NCI-H2081 treated with DMSO at 0.1 percent for 48 hours (cell line): Measurements from ENCODE around the gene KRTAP5-1.
"Not testable (repeated sequence)": the region's sequence is repeated elsewhere in the genome, so short reads cannot be mapped to it uniquely, and the experiment has no call there.

Experiments used
- DNase-seq: peaks from one replicate; lab custom pipeline; 2025; lab: John Stamatoyannopoulos, UW

Gene KRTAP5-1, protein sequence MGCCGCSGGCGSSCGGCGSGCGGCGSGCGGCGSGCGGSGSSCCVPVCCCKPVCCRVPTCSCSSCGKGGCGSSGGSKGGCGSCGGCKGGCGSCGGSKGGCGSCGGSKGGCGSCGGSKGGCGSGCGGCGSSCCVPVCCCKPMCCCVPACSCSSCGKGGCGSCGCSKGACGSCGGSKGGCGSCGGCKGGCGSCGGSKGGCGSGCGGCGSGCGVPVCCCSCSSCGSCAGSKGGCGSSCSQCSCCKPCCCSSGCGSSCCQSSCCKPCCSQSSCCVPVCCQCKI

DNA sequence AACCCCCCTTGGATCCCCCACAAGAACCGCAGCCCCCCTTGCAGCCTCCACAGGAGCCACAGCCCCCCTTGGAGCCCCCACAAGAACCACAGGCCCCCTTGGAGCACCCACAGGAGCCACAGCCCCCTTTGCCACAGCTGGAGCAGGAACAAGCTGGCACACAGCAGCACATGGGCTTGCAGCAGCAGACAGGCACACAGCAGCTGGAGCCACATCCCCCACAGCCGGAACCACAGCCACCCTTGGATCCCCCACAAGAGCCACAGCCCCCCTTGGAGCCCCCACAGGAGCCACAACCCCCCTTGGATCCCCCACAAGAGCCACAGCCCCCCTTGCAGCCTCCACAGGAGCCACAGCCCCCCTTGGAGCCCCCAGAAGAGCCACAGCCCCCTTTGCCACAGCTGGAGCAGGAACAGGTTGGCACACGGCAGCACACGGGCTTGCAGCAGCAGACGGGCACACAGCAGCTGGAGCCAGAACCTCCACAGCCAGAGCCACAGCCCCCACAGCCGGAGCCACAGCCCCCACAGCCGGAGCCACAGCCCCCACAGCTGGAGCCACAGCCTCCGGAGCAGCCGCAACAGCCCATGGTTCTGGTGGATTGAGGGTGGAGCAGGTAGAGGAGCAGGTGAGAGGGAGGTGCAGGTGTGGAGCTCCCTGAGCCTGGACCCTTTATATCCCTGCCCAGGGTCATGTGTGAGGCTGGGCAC, at the start of gene KRTAP5-1:
Gene KRTAP5-1 (minus strand): TSS at position 623 of the 710 bp plus-strand sequence. CDS start 34 bp downstream, at position 589.
- DNase-seq: not testable (repeated sequence)

DNA sequence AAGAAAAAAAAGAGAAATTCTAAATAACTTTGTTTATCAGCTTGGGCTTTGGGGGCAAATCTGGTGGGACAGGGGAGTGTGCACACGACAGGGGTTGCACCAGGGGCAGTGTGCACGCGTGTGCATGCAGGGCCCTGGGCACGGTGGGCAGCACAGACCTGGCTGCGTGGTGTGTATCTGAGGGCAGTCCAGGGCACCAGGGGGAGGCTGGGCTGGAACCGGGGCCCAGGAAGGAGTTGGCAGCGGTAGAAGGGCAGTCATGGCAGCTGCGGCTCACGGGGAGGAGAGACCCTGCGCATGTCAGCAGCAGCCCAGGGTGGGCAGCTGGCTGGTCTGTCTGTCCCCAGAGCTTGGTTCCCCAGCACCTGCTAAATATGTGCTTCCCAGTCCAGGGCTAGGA, 48.8 kb upstream of the KRTAP5-1 start:
- DNase-seq: no peak

DNA sequence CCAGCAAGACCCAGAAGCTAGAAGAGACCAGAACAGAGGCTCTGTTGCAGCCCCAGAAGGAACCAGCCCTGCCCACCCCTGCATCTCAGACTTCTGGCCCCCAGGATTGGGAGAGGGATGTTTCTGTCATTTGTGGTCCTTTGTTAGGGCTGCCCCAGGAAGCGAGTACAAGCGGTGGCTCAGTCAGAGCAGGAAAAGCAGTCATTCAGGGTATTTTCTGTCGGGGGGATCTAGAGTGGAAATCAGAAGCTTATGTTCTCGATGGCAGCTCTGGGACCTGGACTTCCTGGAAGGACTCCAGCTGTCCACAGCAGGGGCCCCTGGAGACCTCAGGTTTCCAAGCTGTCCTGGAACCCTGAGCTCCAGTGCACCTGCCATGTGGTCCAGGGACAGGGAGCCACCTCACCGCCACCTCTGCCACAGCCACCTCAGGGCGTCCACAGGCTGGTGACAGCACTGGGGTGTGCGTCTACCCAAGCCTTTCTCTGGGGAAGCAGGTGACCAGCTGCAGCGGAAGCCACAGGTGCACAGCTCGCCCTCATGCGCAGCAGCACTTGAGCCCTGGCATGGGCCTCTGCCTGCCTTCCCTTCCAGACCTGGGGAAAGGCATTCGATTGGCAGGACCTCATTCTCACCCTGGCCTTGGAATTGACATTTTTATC, 47.1 kb upstream of the KRTAP5-1 start:
- no peak for DNase-seq

DNA sequence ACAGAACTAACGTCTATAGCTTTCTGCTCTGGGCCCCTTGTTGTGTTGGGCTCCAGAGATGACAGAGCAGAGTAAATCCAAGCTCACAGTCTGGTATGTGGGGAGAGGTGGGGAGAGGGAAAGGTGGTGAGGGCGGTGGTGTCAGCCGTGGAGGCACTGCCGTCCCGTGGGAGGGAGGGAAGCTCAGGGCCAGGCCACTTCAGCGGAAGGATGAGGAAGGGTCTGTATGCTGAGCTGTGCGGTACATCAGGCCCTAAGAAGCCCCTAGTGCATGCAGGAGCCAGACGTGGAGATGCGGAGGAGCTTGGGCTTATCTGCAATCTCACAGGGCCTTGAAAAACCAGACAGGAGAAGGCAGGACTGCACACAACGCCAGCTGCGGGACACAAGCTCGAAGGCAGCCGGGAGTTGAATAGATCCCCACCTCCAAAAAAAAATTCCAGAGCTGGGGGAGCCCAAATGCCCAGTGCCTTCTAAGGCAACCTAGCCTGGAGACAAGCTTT, 46.0 kb upstream of the KRTAP5-1 start:
- no peak for DNase-seq

DNA sequence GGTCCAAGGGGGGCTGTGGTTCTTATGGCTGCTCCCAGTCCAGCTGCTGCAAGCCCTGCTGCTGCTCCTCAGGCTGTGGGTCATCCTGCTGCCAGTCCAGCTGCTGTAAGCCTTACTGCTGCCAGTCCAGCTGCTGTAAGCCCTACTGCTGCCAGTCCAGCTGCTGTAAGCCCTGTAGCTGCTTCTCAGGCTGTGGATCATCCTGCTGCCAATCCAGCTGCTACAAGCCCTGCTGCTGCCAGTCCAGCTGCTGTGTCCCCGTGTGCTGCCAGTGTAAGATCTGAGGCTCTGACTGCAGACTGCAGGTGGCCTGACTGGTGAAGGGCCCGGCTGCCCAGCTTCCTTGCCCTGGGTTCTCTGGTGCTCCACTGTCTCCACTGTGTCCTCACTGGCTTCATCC, 45.2 kb upstream of the KRTAP5-1 start:
- DNase-seq: no peak

DNA sequence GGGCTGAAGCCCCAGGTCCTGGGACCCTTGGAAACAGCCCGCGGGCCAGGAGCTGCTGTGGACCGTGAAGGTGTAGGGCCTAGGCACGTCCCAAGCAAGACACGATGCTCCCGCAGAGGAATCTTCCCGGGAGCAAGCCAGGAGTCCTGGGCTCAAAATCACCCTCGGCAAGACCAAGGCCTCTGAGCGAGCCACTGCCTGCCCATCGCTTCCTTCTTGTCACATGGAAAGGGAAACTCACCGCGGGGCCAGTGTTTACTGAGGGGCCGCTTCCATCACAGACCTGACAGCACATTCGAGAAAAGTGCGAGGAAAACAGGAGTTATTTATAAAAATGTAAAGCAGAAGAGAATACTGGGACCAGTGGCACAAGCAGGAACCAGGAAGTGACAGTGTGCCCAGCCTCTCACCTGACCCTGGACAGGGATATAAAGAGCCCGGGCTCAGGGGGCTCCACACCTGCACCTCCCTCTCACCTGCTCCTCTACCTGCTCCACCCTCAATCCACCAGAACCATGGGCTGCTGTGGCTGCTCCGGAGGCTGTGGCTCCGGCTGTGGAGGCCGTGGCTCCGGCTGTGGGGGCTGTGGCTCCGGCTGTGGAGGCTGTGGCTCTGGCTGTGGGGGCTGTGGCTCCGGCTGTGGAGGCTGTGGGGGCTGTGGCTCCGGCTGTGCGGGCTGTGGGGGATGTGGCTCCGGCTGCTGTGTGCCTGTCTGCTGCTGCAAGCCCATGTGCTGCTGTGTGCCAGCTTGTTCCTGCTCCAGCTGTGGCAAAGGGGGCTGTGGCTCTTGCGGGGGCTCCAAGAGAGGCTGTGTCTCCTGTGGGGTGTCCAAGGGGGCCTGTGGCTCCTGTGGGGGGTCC, 44.5 kb upstream of the KRTAP5-1 start, which contains the start of gene KRTAP5-5:
Gene KRTAP5-5 (plus strand): TSS at position 450 of the 860 bp plus-strand sequence. CDS start 66 bp downstream, at position 516.
- DNase-seq: no peak

DNA sequence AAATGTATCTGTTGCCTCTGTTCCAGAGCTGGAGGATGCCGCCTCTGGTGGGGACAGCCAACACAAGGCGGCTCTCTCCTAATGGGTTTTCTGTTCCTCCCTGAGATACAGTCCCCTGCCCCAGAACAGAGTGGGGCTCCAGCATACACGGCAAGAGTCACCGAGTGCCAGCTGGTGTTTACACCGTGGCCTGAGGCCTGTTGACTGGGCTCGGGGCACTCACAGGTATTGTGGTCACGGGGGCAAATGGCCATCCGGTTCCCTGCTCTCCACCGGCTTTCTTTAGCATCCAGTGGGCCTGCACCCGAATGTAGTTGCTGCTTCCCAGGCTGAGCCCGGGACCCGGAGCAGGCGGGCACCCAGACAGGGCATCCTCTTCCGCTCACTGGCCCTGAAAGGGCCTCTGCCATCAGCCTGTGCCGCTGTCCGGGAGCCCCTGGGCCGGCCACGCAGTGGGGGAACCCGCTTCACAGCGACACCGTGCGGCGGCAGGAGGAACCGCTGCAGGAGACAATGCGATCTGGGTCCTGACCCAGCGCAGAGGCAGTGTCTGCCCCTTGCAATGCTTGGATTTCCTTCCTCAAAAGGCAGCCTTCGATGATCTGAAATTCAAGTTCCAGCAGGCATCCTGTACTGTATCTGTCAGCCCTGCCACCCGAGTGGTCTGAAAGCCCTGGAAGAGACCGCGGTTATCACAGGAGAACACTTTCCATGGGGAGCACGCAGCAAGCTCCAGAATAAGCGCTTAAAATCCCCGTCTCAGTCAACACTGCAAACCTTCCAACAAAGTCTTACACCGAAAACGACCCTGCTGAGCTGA, 43.6 kb upstream of the KRTAP5-1 start:
- no peak for DNase-seq

DNA sequence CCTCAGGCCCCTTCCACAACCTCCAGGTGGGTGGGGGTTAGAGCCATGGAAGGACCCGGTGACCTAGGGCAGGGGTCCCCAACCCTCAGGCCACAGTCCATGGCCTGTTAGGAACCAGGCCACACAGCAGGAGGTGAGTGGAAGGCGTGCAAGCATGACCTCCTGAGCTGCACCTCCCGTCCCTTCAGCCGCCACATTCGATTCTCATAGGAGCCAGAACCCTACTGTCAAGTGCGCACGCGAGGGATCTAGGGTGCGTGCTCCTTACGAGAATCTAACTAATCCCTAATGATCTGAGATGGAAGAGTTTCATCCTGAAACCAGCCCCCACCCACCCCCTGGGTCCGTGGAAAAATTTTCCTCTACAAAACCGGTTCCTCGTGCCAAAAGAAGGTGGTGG, 40.5 kb upstream of the KRTAP5-1 start:
- DNase-seq: no peak

DNA sequence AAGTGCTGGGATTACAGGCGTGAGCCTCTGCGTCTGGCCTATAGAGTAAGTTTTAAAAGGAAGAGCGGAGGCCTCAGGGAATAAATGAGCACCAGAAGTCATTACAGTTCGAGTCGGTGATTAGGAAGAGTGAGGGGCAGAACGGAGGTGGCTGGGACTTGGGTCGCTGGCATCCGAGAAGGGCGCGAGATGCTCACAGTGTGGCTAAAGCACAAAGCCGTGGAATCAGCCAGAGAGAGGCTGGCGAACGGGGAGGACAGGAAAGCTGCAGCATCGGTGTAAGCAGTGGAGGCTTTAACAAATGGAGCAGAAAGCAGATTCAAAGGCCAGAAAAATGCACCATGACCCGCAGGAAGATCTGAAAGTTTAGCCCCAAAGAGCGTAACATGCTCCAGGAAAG, 39.5 kb upstream of the KRTAP5-1 start:
- no peak for DNase-seq

DNA sequence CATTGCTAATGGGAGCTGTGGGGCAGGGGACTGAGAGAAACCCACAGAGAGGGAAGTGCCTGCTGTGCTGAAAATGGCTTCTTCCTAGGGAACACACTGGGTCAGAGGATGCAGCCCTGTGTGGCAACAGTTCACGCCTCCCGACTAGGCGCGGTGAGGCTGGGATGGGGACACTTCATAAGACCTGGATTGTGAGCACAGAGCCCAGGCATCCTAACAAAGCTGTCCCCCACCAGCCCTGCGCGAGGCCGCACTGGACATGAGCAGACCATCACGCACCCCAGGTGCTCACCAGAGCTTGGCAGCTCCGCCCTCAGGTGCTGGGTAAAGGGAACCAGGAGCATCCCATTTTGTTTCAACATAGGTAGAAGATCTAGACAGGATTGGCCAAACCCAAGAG, 38.6 kb upstream of the KRTAP5-1 start:
- no peak for DNase-seq

DNA sequence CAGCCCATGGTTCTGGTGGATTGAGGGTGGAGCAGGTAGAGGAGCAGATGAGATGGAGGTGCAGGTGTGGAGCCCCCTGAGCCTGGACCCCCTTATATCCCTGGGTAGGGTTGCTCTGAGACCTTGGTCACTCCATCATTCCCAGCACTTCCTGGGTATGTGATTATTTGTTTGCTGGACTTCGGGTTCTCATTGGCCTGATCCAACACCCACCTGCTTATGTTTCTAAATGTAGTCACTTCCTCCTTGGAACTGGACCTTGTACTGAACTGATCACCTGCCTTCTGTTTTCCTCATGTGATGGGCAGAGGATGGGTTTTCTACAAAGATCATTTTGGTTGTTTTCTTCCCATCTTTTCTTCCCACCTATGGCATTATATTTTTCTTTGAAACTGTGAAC, 37.0 kb upstream of the KRTAP5-1 start, which contains the start of gene KRTAP5-4:
Gene KRTAP5-4 (minus strand): TSS at position 53 of the 400 bp plus-strand sequence. CDS start 45 bp downstream, at position 8.
- DNase-seq: no peak

DNA sequence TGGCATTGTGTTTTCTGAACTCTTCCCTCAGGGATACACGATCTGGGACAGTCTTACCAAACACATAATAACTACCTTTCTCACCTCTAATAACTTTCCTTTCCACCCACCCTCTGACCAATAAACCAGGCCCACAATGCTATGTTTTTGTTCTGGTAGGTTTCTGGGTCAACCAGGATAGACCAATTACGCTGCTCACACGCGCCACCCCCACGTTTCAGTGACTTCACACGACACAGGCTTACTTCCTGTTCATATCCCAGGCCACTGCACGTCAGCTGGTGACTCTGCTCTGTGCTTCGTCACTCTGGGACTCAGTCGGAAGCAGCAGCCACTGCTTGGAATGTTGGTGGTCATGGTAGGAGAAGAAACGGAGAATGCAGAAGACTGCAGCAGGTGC, 34.4 kb upstream of the KRTAP5-1 start:
- DNase-seq: no peak

DNA sequence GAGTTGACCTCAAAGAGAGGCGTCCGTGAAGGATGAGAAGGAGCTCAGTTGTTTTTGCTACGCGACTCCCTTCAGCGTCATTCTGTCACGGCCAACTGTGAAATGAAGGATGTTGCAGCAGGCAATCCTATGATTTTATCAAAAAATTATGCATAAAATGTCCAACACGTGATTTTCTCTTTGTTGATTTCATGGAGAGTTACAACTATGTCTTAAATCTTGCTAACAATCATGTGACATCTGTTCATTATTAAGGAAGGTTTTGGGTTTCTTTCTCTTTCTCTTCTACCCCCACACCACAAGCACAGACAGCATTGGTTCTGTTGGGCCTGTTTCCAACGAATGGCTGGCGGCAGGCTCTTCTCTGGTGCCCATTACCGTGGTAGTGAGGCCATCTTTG, 33.1 kb upstream of the KRTAP5-1 start:
- DNase-seq: no peak

DNA sequence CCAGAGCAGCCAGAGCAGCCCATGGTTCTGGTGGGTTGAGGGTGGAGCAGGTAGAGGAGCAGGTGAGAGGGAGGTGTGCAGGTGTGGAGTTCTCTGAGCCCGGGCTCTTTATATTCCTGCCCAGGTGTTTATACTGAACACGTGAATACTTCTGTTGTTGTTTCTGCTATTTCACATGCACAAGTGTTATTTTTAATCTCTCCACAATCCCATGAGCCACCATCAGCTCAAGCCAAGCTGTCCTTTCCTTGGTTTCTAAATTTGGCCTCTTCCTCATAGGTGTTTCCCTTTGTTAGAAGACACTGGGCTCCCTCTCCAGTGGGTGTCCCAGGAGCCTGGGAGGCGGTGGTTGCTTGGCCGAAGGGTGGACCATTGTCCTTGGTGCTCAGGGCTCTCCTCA, 23.3 kb upstream of the KRTAP5-1 start, which contains the start of gene KRTAP5-3:
Gene KRTAP5-3 (minus strand): TSS at position 101 of the 400 bp plus-strand sequence. CDS start 78 bp downstream, at position 23.
- DNase-seq: no peak

DNA sequence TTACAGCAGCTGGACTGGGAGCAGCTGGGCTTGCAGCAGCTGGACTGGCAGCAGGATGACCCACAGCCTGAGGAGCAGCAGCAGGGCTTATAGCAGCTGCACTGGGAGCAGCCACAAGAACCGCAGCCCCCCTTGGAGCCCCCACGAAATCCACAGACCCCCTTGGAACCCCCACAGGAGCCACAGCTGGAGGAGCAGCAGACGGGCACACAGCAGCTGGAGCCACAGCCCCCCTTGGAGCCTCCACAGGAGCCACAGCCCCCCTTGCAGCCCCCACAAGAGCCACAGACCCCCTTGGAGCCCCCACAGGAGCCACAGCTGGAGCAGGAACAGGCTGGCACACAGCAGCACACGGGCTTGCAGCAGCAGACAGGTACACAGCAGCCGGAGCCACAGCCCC, 22.8 kb upstream of the KRTAP5-1 start:
- DNase-seq: not testable (repeated sequence)

DNA sequence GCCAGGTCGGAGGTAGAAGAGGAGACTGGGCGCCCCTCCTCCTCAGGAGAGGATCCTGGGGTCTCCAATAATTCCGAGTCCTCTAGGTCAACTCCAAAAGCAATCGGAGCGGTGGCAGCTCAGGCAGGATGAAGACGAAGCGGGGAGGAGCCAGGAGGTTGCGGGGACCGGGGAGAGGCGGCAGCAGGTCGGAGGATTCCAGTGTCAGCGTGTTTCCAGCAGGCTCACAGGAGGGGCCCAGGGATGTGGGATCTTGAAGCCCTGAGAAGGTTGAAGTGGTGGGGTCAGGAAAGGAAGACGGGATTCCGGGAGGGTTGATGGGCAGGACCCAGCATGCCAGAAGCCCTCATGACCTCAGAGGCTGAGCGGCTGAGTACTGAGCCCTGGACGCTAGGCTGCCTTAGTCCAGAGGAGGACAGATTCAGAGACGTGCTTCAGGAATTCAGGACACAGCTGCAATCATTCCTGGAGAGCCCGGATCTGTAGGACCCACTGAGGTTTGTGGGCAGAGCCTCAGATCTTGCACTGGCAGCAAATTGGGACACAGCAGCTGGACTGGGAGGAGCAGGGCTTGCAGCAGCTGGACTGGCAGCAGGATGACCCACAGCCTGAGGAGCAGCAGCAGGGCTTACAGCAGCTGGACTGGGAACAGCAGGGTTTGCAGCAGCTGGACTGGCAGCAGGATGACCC, 22.2 kb upstream of the KRTAP5-1 start:
- not testable (repeated sequence) for DNase-seq

DNA sequence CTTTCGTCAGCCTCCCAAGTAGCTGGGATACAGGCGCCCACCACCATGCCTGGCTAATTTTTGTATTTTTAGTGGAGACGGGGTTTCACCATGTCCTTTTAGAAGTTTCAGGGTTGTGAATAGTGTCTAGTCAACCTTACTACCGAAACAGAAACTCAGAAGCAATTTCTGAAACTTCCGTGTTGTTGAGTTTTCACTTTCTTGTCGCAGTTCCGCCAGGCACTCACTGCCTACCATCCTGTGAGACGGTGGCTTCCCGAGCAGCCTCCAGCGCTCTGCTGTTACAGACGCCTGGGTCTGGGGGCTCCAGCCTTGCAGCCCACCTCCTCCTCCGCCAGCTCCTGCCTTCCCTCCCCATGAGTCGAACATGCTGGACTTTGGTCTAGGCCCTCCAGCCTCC, 20.8 kb upstream of the KRTAP5-1 start:
- not testable (repeated sequence) for DNase-seq

DNA sequence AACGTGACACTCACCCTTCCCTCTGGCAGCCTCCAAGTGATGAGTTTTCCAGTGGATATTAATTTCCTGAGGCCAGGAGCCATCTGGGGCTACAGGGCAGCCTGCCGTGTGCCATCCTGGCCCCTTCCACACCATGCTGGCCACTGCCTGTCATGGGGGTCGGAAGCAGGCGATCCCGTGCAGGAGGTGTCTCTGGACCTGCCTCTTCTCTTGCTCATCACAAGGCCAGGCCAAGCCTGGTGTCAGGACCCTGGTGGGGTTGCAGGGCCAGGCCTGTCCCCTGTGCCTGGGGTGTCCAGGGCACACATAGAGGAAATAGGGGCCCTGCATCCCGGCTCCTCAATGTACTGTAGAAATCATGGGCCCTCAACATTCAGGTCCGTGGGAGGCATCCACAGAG, 19.6 kb upstream of the KRTAP5-1 start:
- no peak for DNase-seq

DNA sequence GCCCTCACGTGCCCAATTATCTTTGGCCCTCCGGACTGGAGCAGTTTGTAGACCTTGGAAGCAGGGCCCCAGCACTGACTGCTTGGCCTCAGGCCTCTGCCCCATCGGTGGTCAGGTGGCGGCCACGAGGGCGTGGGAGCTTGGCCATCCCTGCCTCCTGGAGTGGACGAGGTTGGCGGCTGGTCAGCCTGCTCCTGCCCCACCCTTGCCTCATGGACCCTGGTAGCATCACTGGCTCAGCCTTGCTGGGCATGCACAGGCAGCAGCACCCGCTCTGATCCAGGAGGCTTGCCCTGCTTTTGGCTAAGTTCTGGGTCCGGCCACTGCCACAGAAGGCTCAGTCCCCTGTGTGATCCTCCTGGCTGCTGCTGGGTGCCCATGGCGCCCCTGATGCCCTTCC, 19.1 kb upstream of the KRTAP5-1 start:
- DNase-seq: no peak

DNA sequence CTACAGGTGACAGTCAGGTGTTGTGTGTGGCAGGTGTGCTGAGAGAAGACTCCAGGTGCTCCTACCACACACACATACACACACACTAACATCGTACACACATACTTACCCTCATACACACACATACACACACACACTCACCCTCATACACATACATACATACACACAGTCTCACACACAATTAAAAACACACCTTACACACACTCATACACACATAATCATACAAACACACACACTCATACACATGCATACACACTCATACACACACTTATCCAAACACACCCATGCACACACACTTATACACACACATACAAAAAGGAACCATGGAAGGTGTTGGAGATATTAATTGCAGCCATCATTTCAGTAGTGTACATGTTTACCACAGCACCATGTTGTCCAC, 18.5 kb upstream of the KRTAP5-1 start:
- DNase-seq: no peak
